A673 (cell line): ENCODE measurements around the gene PSMA5.

Source experiments
- CTCF ChIP-seq: fragments of 300-800, 200-600 bp; sonication (generic); conservative IDR thresholded peaks from 2 replicates; pipeline ENCODE4 v1.5.1; 2017; ENCODE audit warnings: low read depth, mild to moderate bottlenecking, antibody characterized with exemption, low read length, moderate library complexity, mixed read lengths
- EZH2 ChIP-seq: fragments of 200-600 bp; sonication (generic); IDR thresholded peaks from 2 replicates; pipeline ENCODE4 v1.6.1; 2017; ENCODE audit warnings: borderline replicate concordance, low read depth, mild to moderate bottlenecking, mixed read lengths, antibody characterized with exemption, low read length; ENCODE audit not compliant: poor library complexity, severe bottlenecking

GRCh38 chr1:109412551-109412950 lies 13.7 kb downstream of the PSMA5 start:
- TF ChIP-seq CTCF = no peak
- TF ChIP-seq EZH2 = no peak
